Fibroblast of lung (primary cell): ENCODE measurements around the gene AKIRIN2. TPM values are rescaled to one million over a fixed set of nuclear protein-coding genes. Genes with fewer than 3 reads are reported as not detected.

ENCODE experiments used
- DNase-seq, 2 donors: peaks; one replicate each; pipeline versions ENCODE4 v3.0.0 to v3.0.0-alpha.2; 2010; ENCODE audit warnings: low read depth in 2 of 2
- H2AFZ ChIP-seq: 2 replicates; pipeline ENCODE4 v1.5.1; 2012; ENCODE audit warnings: low read length, control low read depth, inconsistent platforms
- H3K27ac ChIP-seq: 2 replicates; pipeline ENCODE4 v1.5.1; 2011; ENCODE audit warnings: low read length, control low read depth; ENCODE audit not compliant: insufficient read depth
- H3K27me3 ChIP-seq: 2 replicates; pipeline ENCODE4 v1.5.1; 2011; ENCODE audit warnings: mild to moderate bottlenecking, low read length; ENCODE audit not compliant: control insufficient read depth, insufficient read depth
- H3K36me3 ChIP-seq: 2 replicates; pipeline ENCODE4 v1.5.1; 2011; ENCODE audit warnings: low read length; ENCODE audit not compliant: control insufficient read depth, insufficient read depth
- H3K4me1 ChIP-seq: 2 replicates; pipeline ENCODE4 v1.5.1; 2011; ENCODE audit warnings: low read length; ENCODE audit not compliant: control insufficient read depth, insufficient read depth; ENCODE audit errors: extremely low read depth
- H3K4me2 ChIP-seq: 2 replicates; pipeline ENCODE4 v1.5.1; 2011; ENCODE audit warnings: low read length, control low read depth; ENCODE audit not compliant: insufficient read depth; ENCODE audit errors: extremely low read depth
- H3K4me3 ChIP-seq, 4 experiments: fragments of 200-600 bp in 1 of 4; sonication (generic) in 1 of 4; replicated peaks in 1 of 4; 2 replicates each; pipeline ENCODE4 v1.5.1; 2011 to 2016; ENCODE audit warnings: low read length in 4 of 4, low read depth in 3 of 4, mild to moderate bottlenecking in 3 of 4, control low read depth in 2 of 4, inconsistent platforms in 1 of 4, mixed read lengths in 1 of 4; ENCODE audit not compliant: insufficient read depth in 1 of 4; ENCODE audit errors: control extremely low read depth in 1 of 4
- H3K79me2 ChIP-seq: 2 replicates; pipeline ENCODE4 v1.5.1; 2012; ENCODE audit warnings: mild to moderate bottlenecking, low read length, inconsistent platforms; ENCODE audit not compliant: control insufficient read depth, insufficient read depth
- H3K9ac ChIP-seq: 2 replicates; pipeline ENCODE4 v1.5.1; 2011; ENCODE audit warnings: mild to moderate bottlenecking, low read length, control low read depth; ENCODE audit not compliant: insufficient read depth
- H3K9me3 ChIP-seq: 2 replicates; pipeline ENCODE4 v1.5.1; 2012; ENCODE audit warnings: low read depth, low read length; ENCODE audit not compliant: control insufficient read depth, insufficient read depth
- H4K20me1 ChIP-seq: 2 replicates; pipeline ENCODE4 v1.5.1; 2011; ENCODE audit warnings: low read length; ENCODE audit not compliant: control insufficient read depth, insufficient read depth; ENCODE audit errors: extremely low read depth
- EZH2 ChIP-seq: IDR thresholded peaks from 2 replicates; pipeline ENCODE4 v1.5.1; 2012; ENCODE audit warnings: low read length, control low read depth, mild to moderate bottlenecking; ENCODE audit errors: missing control alignments
- polyA plus RNA-seq, 2 donors: library from polyadenylated mRNA; depleted of rRNA in 1 of 2; stranded (reverse) in 1 of 2; unstranded in 1 of 2; fragments of >200 nt; gene quantifications; 2 replicates each; pipeline ENCODE4 v1.2.1, GENCODE V29; 2011 to 2012; ENCODE audit warnings: missing spikeins in 1 of 2
- total RNA-seq: library from RNA; depleted of rRNA; stranded (reverse); fragments of >200 nt; gene quantifications from 2 replicates; pipeline ENCODE4 v1.2.1, GENCODE V29; 2014
- TF ChIP-seq, protein P1 (sequence below), 2 donors: IDR thresholded peaks in 1 of 2; conservative IDR thresholded peaks in 1 of 2; 1 replicate in 1 of 2; 2 replicates in 1 of 2; pipeline ENCODE4 v1.5.1; 2011 to 2012; ENCODE audit warnings: low read length in 2 of 2, control low read depth in 1 of 2, inconsistent platforms in 1 of 2, low read depth in 1 of 2, mild to moderate bottlenecking in 1 of 2

Gene AKIRIN2
- total and polyA plus RNA-seq, 2 donors (not counting 1 experiment from before 2014, with no cell fraction given): 33.7 to 41.0 TPM

DNA sequence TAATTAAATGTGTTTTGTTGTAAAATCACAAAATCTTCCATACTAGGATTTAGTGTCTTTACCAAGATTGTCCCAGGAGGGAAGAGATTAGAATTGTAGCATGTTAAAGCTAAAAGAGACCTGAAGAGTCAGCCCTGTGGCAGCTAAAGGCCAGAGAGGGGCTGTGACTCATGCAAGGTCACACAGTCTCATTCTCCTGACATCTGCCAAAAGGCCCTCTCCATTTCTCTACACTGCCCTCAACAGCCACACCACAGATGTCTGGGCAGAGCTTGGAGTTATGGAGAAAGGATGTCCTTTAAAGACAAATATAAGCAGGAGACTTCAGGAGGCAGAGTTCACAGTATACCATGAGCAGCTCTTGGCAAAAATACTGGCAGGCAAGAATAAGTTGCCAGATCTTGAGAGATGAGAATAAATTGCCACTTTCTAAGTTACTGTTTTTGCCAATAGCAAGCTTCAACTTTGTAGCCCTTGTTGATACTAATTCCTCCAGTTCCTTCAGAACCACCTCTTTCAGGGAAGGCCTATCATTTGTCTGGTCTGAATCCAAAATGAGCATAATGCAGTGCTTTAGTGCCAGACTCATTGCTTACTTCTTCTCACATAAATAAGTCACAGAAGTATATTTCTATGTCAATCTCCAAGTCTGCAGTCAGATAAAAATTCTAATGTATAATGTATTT lies 41.7 kb downstream of the AKIRIN2 start:
- Histone ChIP-seq H4K20me1 (no peaks in the 10 kb centered on the region), H3K9me3 (no peaks in the 10 kb centered on the region), H3K27ac (peak overlapping the region; percentile 43), H3K79me2 (no peaks in the 10 kb centered on the region), H3K4me3 (no peak overlapping the region), H3K4me1 (peaks cover 18% of the 10 kb centered on the region), H3K9ac (no peak overlapping the region), H3K27me3 (no peaks in the 10 kb centered on the region), H2AFZ (no peak overlapping the region), H3K36me3 (no peaks in the 10 kb centered on the region), H3K4me2 (peak overlapping the region; percentile 21)
- no peak for TF ChIP-seq EZH2
- TF ChIP-seq, protein P1, sequence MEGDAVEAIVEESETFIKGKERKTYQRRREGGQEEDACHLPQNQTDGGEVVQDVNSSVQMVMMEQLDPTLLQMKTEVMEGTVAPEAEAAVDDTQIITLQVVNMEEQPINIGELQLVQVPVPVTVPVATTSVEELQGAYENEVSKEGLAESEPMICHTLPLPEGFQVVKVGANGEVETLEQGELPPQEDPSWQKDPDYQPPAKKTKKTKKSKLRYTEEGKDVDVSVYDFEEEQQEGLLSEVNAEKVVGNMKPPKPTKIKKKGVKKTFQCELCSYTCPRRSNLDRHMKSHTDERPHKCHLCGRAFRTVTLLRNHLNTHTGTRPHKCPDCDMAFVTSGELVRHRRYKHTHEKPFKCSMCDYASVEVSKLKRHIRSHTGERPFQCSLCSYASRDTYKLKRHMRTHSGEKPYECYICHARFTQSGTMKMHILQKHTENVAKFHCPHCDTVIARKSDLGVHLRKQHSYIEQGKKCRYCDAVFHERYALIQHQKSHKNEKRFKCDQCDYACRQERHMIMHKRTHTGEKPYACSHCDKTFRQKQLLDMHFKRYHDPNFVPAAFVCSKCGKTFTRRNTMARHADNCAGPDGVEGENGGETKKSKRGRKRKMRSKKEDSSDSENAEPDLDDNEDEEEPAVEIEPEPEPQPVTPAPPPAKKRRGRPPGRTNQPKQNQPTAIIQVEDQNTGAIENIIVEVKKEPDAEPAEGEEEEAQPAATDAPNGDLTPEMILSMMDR (conservative IDR thresholded peaks at IDR 0.05 in 1 of 2, IDR thresholded peaks at IDR 0.05 in 1 of 2; ENCODE audit: low read depth in 1 of 2, low read length in 2 of 2): no peak
- DNase-seq: peak; percentile 73 to 76

DNA sequence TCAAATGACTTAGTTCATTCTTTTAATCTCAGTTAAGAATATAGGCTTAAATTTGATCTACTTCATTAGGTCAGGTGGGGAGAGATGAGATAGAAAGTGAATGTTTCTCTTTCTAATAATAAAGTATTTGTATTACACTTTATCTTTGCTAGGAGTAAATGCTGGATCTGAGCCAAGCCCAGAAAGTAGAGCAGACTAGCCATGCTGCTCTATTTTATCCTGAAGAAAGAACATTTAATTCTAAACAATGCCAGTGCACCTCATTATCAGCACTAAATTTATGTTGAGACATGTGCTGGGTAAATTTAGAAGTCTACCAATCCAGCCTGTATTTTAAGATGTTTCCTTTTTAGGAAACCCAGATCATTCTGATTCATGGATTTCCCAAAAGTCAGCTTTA lies 43.5 kb downstream of the AKIRIN2 start:
- no peak overlapping the region for H3K9ac ChIP-seq
- TF ChIP-seq, protein P1 (conservative IDR thresholded peaks at IDR 0.05 in 1 of 2, IDR thresholded peaks at IDR 0.05 in 1 of 2; ENCODE audit: low read depth in 1 of 2, low read length in 2 of 2): no peak
- no peak for TF ChIP-seq EZH2
- H3K36me3 ChIP-seq: no peaks in the 10 kb centered on the region
- no peaks in the 10 kb centered on the region for H4K20me1 ChIP-seq
- peak; percentile 20 to 21 for DNase-seq
- H2AFZ ChIP-seq: no peak overlapping the region
- no peaks in the 10 kb centered on the region for H3K9me3 ChIP-seq
- H3K27ac ChIP-seq: no peak overlapping the region
- H3K4me3 ChIP-seq: no peak overlapping the region
- H3K4me2 ChIP-seq: no peak overlapping the region
- H3K79me2 ChIP-seq: no peaks in the 10 kb centered on the region
- H3K4me1 ChIP-seq: peaks cover 12% of the 10 kb centered on the region
- no peaks in the 10 kb centered on the region for H3K27me3 ChIP-seq

DNA sequence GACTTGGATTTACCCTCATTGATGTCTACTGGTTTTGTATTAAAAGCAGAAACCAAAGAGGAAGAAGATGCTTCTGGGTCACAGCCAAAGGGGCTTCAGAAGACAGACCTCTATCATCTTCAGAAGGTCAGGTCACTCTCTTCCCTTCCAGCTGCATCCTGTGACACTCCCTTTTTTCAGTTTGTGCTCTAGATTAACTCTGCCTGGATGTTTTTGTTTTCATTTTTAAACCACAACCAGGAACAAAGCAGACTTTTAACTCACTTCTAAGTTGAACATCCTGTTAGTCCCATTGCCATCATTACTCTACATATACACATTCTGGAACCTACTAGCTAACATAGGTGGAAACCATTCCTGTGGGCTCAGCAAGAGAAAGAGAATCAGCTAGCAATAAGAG lies 45.2 kb downstream of the AKIRIN2 start:
- Histone ChIP-seq H2AFZ (no peak overlapping the region), H3K4me3 (no peak overlapping the region), H3K9me3 (no peaks in the 10 kb centered on the region), H3K79me2 (no peaks in the 10 kb centered on the region), H4K20me1 (no peaks in the 10 kb centered on the region), H3K4me2 (no peak overlapping the region), H3K9ac (no peak overlapping the region), H3K27me3 (no peaks in the 10 kb centered on the region), H3K36me3 (no peaks in the 10 kb centered on the region), H3K4me1 (peaks cover 12% of the 10 kb centered on the region), H3K27ac (no peak overlapping the region)
- TF ChIP-seq, protein P1 (conservative IDR thresholded peaks at IDR 0.05 in 1 of 2, IDR thresholded peaks at IDR 0.05 in 1 of 2; ENCODE audit: low read depth in 1 of 2, low read length in 2 of 2): no peak
- TF ChIP-seq EZH2: no peak
- DNase-seq: no peak
